ENCODE results near the gene EPS8. TPM values are rescaled to one million over a fixed set of nuclear protein-coding genes. Genes with fewer than 3 reads are reported as not detected.

EPS8 gene
- total RNA-seq, 1 experiment from 2014 or later, result 97.5 TPM

- H3K4me1 Mint-ChIP-seq (ENCODE audit: low read depth, unreplicated experiment), result peaks cover 83% of the 10 kb centered on the region
- BruUV-seq (replicated peaks), result TSS peak; percentile 57
- H3K9me3 Mint-ChIP-seq (ENCODE audit: low read depth, unreplicated experiment), result peaks cover 6% of the 10 kb centered on the region
- intact Hi-C loops (cut with micrococcal nuclease; ENCODE audit: unreplicated experiment), result no loop called here
- peaks cover 19% of the 10 kb centered on the region for H3K36me3 Mint-ChIP-seq (ENCODE audit: insufficient read depth, unreplicated experiment)
- peak overlapping the region; percentile 93 for H3K27ac Mint-ChIP-seq (ENCODE audit: unreplicated experiment)
- DNase-seq, result no peak
- no peaks in the 10 kb centered on the region for H3K27me3 Mint-ChIP-seq (ENCODE audit: unreplicated experiment)
- peak overlapping the region; percentile 58 for H3K4me3 Mint-ChIP-seq (ENCODE audit: low read depth, unreplicated experiment)
- no peak for TF ChIP-seq CTCF (IDR thresholded peaks at IDR 0.05; ENCODE audit: unreplicated experiment)
- CTCF ChIA-PET, result interaction anchor here (0.5 to 1.3 kb wide), 9 partner anchors 13 to 1131 kb away, joined by 3 to 6 read pairs (median 4); no protein-coding TSS in a partner anchor
Measured at GRCh38 chr12:15732341-15733061, 56.7 kb downstream of the EPS8 start.

GRCh38 chr12:15731940-15732339 is 57.2 kb downstream of the EPS8 start:
- Mint-ChIP-seq H3K4me1 (ENCODE audit: low read depth, unreplicated experiment) (peaks cover 79% of the 10 kb centered on the region), H3K4me3 (ENCODE audit: low read depth, unreplicated experiment) (peak overlapping the region; percentile 58), H3K36me3 (ENCODE audit: insufficient read depth, unreplicated experiment) (peaks cover 19% of the 10 kb centered on the region), H3K27ac (ENCODE audit: unreplicated experiment) (peak overlapping the region; percentile 93), H3K9me3 (ENCODE audit: low read depth, unreplicated experiment) (peaks cover 6% of the 10 kb centered on the region), H3K27me3 (ENCODE audit: unreplicated experiment) (no peaks in the 10 kb centered on the region)
- CTCF ChIA-PET, result interaction anchor here (1.2 to 1.3 kb wide), 3 partner anchors 12 to 70 kb away, joined by 4 to 6 read pairs (median 5); no protein-coding TSS in a partner anchor
- no TSS peak for BruUV-seq (replicated peaks)
- intact Hi-C loops (cut with micrococcal nuclease; ENCODE audit: unreplicated experiment), result no loop called here
- no peak for TF ChIP-seq CTCF (IDR thresholded peaks at IDR 0.05; ENCODE audit: unreplicated experiment)
- no peak for DNase-seq

- Mint-ChIP-seq H3K27ac (ENCODE audit: unreplicated experiment) (peak overlapping the region; percentile 35), H3K4me1 (ENCODE audit: low read depth, unreplicated experiment) (peaks cover 87% of the 10 kb centered on the region)
- BruUV-seq (replicated peaks), result no TSS peak
Measured at GRCh38 chr12:15729097-15729496, 60.1 kb downstream of the EPS8 start.

GRCh38 chr12:15728118-15728598 is 61.0 kb downstream of the EPS8 start:
- TF ChIP-seq CTCF (IDR thresholded peaks at IDR 0.05; ENCODE audit: unreplicated experiment), result no peak
- CTCF ChIA-PET, result interaction anchor here (1.2 kb wide), 1 partner anchor 12 kb away, joined by 3 read pairs; no protein-coding TSS in a partner anchor
- intact Hi-C loops (cut with micrococcal nuclease; ENCODE audit: unreplicated experiment), result no loop called here
- Mint-ChIP-seq H3K4me3 (ENCODE audit: low read depth, unreplicated experiment) (no peak overlapping the region), H3K36me3 (ENCODE audit: insufficient read depth, unreplicated experiment) (peaks cover 16% of the 10 kb centered on the region), H3K27ac (ENCODE audit: unreplicated experiment) (peak overlapping the region; percentile 68), H3K4me1 (ENCODE audit: low read depth, unreplicated experiment) (peaks cover 77% of the 10 kb centered on the region), H3K9me3 (ENCODE audit: low read depth, unreplicated experiment) (peaks cover 6% of the 10 kb centered on the region), H3K27me3 (ENCODE audit: unreplicated experiment) (no peaks in the 10 kb centered on the region)
- BruUV-seq (replicated peaks), result no TSS peak
- no peak for DNase-seq

More at GRCh38 chr12:15729097-15729496, 60.1 kb downstream of the EPS8 start:
- CTCF ChIA-PET, result no interaction called here
- Mint-ChIP-seq H3K9me3 (ENCODE audit: low read depth, unreplicated experiment) (peaks cover 6% of the 10 kb centered on the region), H3K4me3 (ENCODE audit: low read depth, unreplicated experiment) (no peak overlapping the region), H3K36me3 (ENCODE audit: insufficient read depth, unreplicated experiment) (peaks cover 20% of the 10 kb centered on the region), H3K27me3 (ENCODE audit: unreplicated experiment) (no peaks in the 10 kb centered on the region)
- intact Hi-C loops (cut with micrococcal nuclease; ENCODE audit: unreplicated experiment), result no loop called here
- no peak for TF ChIP-seq CTCF (IDR thresholded peaks at IDR 0.05; ENCODE audit: unreplicated experiment)
- DNase-seq, result no peak

All from Calu3 (cell line).